Activated CD8-positive, alpha-beta memory T cell treated with anti-CD3 and anti-CD28 coated beads, Interleukin-2, amount 50 U/mL, for 24 hours (primary cell): Measurements from ENCODE around the gene PRR12.
A peak's percentile ranks its signal among the peaks of the same experiment; 100 is the strongest.

ENCODE experiments used
- DNase-seq: peaks from one replicate; pipeline ENCODE4 v3.0.0-alpha.2; 2020; ENCODE audit errors: extremely low read depth

The PRR12 gene

DNA sequence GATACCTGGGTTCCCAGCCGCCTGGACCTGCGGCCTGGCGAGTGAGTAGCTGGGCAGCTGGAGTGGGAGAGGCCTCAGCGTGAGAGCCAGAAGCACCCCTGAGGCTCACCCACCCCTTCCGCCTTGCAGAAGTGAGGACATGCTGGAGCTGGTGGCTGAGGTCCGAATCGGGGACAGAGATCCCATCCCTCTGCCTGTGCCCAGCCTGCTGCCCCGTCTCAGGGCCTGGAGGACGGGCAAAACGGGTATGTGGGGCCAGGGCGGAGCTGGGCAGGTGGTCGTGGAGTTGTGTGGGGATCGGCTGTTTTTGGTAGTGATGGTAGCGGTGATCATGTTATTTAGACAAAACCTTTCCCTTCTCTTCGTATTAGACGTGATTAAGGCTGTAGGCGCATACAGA lies 55.6 kb downstream of the PRR12 start:
- DNase-seq, result no peak

DNA sequence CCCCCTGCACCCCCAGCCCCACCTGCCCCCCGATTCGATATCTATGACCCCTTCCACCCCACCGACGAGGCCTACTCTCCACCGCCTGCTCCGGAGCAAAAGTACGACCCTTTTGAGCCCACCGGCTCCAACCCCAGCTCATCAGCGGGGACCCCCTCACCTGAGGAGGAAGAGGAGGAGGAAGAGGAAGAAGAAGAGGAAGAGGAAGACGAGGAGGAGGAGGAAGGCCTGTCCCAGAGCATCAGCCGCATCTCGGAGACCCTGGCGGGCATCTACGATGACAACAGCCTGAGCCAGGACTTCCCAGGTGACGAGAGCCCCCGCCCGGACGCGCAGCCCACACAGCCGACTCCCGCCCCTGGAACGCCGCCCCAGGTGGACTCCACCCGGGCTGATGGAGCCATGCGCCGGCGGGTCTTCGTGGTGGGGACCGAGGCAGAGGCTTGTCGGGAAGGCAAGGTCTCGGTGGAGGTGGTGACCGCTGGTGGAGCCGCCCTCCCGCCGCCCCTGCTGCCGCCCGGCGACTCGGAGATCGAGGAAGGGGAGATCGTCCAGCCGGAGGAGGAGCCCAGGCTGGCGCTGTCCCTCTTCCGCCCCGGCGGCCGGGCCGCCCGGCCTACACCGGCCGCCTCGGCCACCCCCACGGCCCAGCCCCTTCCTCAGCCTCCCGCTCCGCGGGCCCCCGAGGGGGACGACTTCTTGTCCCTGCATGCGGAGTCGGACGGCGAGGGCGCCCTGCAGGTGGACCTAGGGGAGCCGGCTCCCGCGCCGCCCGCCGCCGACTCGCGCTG lies 60.2 kb downstream of the PRR12 start:
- no peak for DNase-seq

DNA sequence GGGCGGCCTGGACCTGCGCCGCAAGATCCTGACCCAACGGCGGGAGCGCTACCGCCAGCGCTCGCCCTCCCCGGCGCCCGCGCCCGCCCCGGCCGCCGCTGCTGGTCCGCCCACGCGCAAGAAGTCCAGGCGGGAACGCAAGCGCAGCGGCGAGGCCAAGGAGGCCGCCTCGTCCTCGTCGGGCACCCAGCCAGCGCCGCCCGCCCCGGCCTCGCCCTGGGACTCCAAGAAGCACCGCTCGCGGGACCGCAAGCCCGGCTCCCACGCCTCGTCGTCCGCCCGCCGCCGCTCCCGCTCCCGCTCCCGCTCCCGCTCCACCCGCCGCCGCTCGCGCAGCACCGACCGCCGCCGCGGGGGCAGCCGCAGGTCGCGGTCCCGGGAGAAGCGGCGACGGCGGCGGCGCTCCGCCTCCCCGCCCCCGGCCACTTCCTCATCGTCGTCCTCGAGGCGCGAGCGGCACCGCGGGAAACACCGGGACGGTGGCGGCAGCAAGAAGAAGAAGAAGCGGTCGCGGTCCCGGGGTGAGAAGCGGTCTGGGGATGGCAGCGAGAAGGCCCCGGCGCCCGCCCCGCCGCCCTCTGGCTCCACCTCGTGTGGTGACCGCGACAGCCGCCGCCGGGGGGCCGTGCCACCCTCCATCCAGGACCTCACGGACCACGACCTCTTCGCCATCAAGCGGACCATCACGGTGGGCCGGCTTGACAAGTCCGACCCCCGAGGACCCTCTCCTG lies 61.0 kb downstream of the PRR12 start:
- no peak for DNase-seq

DNA sequence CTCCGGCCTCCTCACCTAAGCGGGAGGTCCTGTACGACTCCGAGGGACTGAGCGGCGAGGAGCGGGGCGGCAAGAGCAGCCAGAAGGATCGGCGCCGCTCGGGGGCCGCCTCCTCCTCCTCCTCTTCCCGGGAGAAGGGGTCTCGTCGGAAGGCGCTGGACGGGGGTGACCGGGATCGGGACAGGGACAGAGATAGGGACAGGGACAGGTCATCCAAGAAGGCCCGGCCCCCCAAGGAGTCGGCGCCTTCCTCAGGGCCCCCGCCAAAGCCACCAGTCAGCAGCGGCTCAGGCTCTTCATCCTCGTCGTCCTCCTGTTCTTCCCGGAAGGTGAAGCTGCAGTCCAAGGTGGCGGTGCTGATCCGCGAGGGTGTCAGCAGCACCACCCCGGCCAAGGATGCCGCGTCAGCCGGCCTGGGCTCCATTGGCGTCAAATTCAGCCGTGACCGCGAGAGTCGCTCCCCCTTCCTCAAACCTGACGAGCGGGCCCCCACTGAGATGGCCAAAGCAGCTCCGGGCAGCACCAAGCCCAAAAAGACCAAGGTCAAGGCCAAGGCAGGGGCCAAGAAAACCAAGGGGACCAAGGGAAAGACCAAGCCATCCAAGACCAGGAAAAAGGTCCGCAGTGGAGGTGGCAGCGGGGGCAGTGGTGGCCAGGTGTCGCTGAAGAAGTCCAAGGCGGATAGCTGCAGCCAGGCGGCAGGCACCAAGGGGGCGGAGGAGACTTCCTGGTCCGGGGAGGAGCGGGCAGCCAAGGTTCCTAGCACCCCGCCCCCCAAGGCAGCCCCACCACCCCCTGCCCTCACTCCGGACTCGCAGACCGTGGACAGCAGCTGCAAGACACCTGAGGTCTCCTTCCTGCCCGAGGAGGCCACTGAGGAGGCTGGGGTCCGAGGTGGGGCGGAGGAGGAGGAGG lies 61.8 kb downstream of the PRR12 start:
- DNase-seq, result no peak

DNA sequence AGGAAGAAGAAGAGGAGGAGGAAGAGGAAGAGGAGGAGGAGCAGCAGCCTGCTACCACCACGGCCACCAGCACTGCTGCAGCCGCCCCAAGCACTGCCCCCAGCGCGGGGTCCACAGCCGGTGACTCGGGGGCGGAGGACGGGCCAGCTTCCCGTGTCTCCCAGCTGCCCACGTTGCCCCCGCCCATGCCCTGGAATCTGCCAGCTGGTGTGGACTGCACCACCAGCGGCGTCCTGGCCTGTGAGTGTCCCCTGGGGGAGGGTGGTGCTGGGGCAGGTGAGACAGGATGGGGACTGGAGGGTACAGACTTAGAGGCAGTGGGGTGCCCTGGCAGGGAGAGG lies 62.5 kb downstream of the PRR12 start:
- DNase-seq, result no peak

DNA sequence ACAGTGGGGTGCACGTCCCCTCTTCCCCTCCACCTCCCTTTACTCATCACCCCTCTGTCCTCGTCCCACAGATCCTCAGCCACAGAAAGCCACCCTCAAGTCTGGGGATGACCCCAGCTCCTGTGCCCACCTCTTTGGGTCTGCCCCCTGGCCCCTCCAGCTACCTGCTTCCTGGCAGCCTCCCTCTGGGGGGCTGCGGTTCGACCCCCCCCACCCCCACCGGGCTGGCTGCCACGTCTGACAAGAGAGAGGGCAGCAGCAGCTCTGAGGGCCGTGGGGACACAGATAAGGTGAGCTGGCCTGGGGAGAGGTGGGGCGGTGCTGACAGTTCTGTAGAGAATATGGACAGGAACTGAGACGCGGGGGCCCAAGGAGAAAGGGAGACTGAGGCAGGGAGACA lies 63.6 kb downstream of the PRR12 start:
- no peak for DNase-seq

DNA sequence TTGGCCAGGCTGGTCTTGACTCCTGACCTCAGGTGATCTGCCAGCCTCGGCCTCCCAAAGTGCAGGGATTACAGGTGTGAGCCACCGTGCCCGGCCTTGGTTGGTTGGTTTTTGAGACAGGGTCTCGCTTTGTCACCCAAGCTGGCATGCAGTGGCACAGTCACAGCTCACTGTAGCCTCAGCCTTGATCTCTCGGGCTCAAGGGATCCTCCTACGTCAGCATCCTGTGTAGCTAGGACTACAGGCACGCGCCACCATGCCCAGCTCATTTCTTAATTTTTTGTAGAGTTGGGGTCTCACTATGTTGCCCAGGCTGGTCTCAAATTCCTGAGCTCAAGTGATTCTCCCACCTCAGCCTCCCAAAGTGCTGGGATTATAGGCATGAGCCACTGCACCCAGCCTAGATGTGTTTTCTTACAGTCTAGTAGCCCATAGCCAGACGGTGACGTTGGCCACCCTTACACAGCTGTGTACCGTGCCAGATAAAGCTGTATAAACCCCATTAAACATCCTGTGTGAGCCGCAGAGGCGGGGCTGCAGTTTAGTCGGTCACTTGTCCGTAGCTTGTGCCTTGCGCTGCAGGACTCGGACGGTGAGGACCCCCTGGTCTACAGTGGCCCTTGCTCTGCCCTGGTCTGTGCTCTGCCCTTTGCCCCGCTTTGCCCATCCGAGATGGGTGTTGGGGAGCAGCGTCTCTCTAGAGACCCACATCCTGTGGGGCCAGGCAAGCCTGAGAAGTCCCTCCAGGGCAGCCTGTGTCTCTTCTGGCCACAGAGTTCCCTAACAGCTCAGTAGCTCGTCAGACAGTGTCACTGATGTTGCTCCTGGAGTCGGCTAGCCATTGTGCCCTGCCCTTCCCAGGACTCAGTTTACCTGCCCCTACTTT lies 64.8 kb downstream of the PRR12 start:
- no peak for DNase-seq

DNA sequence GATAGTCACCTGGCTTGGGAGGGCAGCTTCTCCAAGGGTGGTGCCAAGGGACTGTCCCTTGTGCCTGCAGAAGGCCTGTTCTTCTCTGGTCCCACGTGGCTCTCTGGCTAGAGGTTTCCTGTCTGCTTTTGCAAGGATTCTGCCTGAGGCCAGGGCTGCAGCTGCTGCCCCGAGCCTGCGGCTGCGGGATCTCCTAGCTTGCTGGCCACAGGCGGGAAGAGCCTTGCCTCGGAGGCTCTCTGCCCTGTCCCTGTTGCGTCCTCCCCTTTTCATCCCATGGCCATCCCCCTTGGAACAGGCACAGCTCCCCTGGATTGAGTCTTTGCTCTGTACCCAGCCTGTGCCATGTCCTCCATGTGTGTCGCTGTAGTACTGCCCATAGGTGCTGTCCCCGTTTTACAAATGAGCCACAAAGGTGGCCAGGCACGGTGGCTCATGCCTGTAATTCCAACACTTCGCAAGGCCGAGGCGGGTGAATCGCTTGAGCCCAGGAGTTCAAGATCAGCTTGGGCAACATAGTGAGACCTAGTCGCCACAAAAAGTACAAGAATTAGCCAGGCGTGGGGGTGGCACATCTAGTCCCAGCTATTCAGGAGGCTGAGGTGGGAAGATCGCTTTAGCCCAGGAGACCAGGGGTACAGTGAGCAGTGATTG lies 65.6 kb downstream of the PRR12 start:
- DNase-seq, result no peak

DNA sequence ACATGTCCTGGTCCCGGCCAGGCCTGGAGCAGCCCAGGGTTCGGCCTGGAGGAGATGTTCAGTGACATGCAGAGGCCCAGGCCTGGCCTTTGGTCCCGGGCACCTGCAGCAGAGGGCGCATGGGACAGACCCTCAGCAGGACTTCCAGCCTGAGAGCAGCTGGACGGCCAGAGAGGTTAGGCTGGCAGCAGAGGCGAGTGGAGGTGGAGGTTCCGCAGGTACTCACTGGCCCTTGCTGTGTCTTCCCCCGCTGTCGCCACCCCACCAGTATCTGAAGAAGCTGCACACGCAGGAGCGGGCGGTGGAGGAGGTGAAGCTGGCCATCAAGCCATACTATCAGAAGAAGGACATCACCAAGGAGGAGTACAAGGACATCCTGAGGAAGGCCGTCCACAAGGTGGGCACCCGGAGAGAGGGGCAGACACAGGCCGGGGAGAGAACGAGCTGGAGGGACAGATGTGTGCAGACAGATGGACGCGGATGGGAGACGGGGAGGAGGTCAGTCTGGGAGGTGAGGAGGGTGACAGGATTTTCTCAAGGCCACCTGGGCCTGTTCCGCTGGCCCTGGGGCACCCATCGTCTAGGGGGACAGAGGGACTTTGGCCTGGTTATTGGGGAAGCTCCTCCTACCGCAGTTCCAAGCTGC lies 66.6 kb downstream of the PRR12 start:
- DNase-seq, result no peak

DNA sequence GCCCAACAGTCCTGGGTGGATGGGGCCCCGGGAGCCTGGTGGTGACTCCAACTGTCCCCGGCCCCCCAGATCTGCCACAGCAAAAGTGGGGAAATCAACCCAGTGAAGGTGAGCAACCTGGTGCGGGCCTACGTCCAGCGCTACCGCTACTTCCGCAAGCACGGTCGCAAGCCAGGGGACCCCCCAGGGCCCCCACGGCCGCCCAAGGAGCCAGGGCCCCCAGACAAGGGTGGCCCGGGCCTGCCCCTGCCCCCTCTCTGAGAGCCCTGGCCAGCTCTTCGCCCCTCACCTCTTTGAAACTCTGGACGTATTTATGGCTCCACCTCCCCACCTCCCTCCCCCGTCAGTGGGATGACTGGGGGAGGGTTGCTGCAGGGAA lies 67.1 kb downstream of the PRR12 start:
- no peak for DNase-seq

DNA sequence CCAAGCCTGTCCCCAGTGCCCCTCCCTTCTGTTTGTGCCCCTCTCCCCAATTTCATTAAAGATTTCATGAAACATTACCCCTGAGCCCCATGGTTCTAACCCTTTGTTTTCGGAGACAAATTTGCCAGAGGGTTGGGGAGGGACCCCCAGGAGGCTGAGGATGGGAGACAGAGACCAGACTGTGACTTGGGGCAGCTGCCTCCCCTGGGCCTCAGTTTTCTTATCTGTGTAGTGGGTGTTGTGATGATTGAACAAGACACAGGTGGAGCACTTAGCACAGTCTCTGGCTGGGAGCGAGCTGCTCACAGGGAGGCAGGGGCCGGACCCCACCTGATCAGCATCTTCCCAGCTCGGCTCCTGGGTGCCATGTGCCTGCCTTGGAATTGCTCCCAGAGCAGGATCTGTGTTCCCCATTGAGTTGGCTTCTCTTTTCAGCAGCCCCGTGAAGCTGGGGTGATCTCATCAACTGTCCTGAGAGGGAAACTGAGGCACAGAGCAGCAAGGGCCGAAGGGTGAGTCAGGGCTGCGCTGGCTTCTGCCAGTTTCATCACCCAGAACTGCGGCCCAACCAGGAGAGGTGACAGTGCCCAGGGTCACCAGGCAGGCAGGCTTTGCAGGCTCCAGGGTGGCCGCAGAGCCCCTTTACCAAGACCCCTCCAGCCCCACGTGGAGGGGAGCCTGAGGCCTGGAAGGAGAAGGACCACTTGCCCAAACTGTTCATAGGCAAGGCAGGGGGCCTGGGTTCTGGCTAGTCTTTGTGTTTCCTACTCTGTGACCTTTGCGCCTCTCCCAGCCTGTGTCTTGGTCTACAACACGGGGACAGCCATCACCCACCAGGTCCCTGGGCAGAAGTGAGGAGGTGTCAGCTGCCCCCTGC lies 67.8 kb downstream of the PRR12 start:
- DNase-seq, result no peak

DNA sequence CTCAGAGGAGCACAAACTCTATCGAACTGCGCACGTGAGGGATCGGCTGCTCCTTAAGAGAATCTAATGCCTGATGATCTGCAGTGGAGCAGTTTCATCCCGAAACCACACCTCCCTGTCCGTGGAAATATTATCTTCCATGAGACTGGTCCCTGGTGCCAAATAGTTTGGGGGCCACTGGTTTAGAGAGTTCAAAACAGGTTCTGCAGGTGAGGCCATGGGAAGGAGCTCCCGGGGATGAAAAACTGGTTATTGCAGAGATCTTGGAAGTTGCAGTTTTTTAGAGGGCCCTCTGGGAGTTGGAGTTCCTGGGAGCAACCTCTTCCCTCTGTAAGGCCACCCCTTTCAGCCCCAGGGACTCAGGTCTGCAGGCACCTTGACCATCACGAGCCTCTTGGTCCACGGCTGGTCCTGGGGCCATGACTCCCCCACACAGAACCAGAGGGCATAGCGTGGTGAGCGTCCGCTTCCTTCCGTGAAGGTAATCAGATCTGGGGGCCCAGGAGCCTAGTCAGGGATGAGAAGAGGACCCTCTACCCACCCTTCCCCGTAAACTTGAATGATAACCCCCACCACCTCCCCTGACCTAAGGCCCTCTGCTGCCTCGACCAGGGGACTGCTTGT lies 69.5 kb downstream of the PRR12 start:
- DNase-seq, result no peak

DNA sequence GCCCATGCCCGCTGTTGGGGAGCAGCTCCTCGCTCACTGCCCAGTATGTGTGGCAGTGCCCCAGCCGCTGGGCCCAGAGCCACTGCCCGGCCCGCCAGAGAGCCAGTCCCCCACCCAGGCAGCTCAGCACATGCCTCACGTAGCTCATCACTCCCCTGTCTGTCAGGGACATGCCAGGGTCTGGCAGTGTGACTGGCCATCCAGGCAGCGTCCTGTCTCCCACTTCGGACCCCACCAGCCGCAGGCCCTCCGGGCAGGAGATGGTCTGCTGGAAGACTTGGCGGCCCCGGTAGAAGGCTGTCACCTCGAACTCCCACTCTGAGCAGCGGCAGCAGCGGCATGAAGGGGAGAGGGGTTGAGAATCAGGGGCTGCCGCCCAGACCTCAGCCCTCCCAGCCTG lies 71.0 kb downstream of the PRR12 start:
- DNase-seq, result no peak

DNA sequence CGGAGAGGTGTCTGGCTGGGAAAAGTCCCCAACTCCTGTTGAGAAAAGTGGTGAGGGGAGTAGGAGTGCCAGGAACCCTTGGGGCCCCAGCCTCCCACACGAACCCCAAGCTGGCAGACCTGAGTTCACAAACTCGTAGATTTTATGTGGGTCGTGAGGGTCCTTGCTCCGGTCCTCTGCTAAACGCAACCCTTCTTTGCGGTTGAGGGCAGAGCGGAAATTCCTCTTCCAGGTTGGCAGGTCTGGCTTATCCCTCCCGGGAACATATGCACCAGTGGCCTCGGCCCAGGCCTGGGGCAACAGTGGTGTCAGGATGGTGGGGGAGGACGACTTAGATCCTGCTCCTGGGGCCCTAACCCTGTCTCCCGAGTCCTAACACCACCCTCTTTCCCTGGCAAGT lies 72.2 kb downstream of the PRR12 start:
- no peak for DNase-seq

DNA sequence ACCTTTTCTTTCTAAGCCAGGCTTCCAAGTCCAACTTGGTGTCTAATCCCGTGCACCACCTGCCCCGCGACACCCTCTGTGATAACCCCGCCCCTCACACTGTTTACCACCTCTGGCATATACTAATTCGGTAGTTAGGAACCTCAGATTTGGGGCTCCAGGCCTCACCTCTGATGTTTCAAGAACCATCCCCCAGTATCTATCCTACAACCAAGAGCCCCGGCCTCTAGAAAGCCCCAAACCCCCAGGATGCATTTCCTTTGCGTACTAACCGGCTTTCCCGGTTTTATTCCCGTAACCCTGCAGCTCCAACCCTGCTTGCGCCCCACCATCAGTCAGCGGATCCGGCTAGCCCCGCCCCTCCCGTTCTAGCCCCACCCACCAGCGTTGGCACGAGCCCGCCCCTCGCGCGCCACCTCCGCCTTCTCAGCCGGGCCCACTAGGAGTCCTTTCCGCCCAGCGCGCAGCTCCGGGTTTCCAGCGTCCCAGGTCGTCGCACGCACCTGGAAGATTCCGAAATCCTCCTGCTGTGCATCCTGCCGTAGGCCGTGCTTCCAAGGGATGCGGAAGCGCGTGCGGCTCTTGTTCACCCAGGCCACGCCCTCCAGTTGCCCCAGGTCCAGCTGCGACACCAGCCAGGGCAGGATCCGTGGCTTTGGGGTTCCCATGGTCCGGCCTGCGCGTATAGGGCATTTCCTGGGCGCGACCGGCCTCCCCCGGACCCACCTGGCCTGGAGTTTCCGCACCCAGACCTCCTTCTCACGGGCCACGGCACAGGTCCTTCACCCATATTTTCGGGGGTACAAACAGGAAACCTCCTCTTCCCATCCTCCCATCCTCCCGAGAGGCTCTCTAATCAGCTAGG lies 73.4 kb downstream of the PRR12 start:
- DNase-seq, result peak; percentile 75

DNA sequence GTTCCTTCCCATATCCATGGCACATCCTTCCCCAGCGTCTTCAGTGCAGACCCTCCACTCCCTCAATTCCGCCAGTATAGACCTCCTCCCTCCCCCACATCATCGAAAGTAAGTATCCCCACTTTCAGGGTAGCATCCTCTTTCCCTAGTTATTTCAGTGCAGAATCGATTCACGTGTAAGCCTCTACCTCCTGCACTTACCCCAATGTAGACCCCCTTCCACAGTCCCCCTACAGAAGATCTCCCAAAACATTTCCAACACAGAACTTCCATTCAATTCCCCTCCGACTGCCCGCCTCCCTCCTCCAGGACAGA lies 74.0 kb downstream of the PRR12 start:
- no peak for DNase-seq

DNA sequence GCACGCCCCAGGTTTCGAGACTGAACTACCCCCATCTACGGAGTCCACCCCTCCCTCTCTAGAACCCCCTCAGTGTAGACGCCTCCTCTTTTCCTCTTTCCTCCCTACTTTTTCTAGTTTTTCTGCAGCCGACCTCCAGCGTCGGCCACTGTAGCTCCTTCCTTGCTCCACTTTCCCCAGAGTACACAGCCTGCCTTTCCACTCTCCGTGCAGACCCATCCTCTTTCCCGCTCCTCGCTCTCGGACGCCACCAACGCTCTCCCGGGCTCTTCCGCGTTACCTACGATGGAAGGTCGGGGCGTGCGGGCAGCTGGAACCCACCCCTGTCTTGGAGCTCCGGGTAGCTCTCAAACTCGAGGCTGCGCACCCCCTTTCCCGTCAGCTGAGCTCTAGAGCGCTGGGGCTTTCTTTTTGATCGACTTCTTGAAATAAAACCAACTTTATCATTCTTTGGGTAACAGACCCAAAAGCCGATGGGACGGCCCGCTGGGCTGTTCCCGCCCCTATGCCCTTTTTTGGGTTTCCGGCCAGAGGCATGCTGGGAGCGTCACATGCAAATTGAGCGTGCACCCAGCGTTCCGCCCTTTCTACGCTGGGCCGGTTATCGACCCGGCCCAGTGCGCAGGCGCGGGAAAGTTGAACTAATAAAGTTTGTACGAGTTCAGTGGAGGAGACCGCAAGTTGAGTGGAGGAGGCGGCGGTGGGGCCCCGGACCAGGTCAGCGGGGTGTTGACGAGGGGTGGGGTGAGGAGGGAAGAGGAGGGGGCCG lies 74.6 kb downstream of the PRR12 start, which contains the start of the genes BCL2L12 and IRF3:
BCL2L12 (plus strand) TSS at position 583 of the 769 bp plus-strand sequence. CDS start 760 bp downstream, outside the sequence.
IRF3 (minus strand) TSS at position 507 of the 769 bp plus-strand sequence. CDS start 1,019 bp downstream, outside the sequence.
- DNase-seq, result peak; percentile 98
